Stimulated activated CD8-positive, alpha-beta memory T cell treated with anti-CD3 and anti-CD28 coated beads, Interleukin-12 subunit alpha, Interleukin-12 subunit beta, amount 100 ng/mL, for 24 hours (primary cell): ENCODE measurements around the gene RABGAP1L.

Experiments used
- DNase-seq: peaks from one replicate; pipeline ENCODE4 v3.0.0-alpha.2; 2020; ENCODE audit errors: extremely low read depth

The RABGAP1L gene

GRCh38 chr1:174761335-174761734 is 602.0 kb downstream of the RABGAP1L start:
- no peak for DNase-seq

- DNase-seq, result no peak
These were observed 602.7 kb downstream of the RABGAP1L start for GRCh38 chr1:174761901-174762585.

- no peak for DNase-seq
These were observed 604.9 kb downstream of the RABGAP1L start for GRCh38 chr1:174764191-174764590.

GRCh38 chr1:174766727-174767126 is 607.4 kb downstream of the RABGAP1L start:
- no peak for DNase-seq

GRCh38 chr1:174768516-174768915 is 609.2 kb downstream of the RABGAP1L start:
- no peak for DNase-seq

GRCh38 chr1:174768949-174769348 is 609.6 kb downstream of the RABGAP1L start:
- no peak for DNase-seq

- DNase-seq, result no peak
These were observed 610.7 kb downstream of the RABGAP1L start for GRCh38 chr1:174769961-174770549.

GRCh38 chr1:174775621-174776020 is 616.3 kb downstream of the RABGAP1L start:
- no peak for DNase-seq

GRCh38 chr1:174777262-174777661 is 617.9 kb downstream of the RABGAP1L start:
- no peak for DNase-seq

GRCh38 chr1:174785510-174785909 is 626.2 kb downstream of the RABGAP1L start:
- DNase-seq, result no peak

GRCh38 chr1:174786358-174786757 is 627.0 kb downstream of the RABGAP1L start:
- DNase-seq, result no peak

GRCh38 chr1:174786760-174787159 is 627.4 kb downstream of the RABGAP1L start:
- DNase-seq, result no peak

- no peak for DNase-seq
These were observed 629.7 kb downstream of the RABGAP1L start for GRCh38 chr1:174788981-174789380.

- DNase-seq, result no peak
These were observed 630.1 kb downstream of the RABGAP1L start for GRCh38 chr1:174789399-174789798.

- DNase-seq, result no peak
These were observed 632.5 kb downstream of the RABGAP1L start for GRCh38 chr1:174791863-174792262.

- DNase-seq, result no peak
These were observed 635.5 kb downstream of the RABGAP1L start for GRCh38 chr1:174794861-174795260.

GRCh38 chr1:174795806-174796205 is 636.5 kb downstream of the RABGAP1L start:
- no peak for DNase-seq

GRCh38 chr1:174797398-174797797 is 638.1 kb downstream of the RABGAP1L start:
- DNase-seq, result no peak

- no peak for DNase-seq
These were observed 639.8 kb downstream of the RABGAP1L start for GRCh38 chr1:174799136-174799479.

GRCh38 chr1:174800216-174800851 is 641.0 kb downstream of the RABGAP1L start:
- no peak for DNase-seq

GRCh38 chr1:174800876-174801275 is 641.6 kb downstream of the RABGAP1L start:
- no peak for DNase-seq

- DNase-seq, result no peak
These were observed 650.5 kb downstream of the RABGAP1L start for GRCh38 chr1:174809755-174810280.

GRCh38 chr1:174812016-174812415 is 652.7 kb downstream of the RABGAP1L start:
- DNase-seq, result no peak
